Endothelial cell of umbilical vein (primary cell): ENCODE measurements around the gene ARHGAP45. TPM values are rescaled to one million over a fixed set of nuclear protein-coding genes. Genes with fewer than 3 reads are reported as not detected.

Source experiments
- BruUV-seq: library from RNA; stranded (reverse); fragments of 400-500 nt; replicated peaks from 2 replicates; lab custom pipeline; 2021; lab: Mats Ljungman, UMichigan
- CTCF ChIA-PET: fragments of 300-600, 350-600 bp; sonication (Branson Sonifier 250); formaldehyde crosslinking; loops from one replicate; lab custom pipeline; 2021; ENCODE audit warnings: antibody characterized with exemption, inconsistent platforms; lab: Charles Lee
- POLR2A ChIA-PET: fragments of 300-600, 350-600 bp; sonication (Branson Sonifier 250); formaldehyde crosslinking; loops from one replicate; lab custom pipeline; 2021; ENCODE audit warnings: antibody characterized with exemption, inconsistent platforms; lab: Charles Lee
- DNase-seq: peaks from one replicate; pipeline ENCODE4 v3.0.0-alpha.2; 2011; ENCODE audit warnings: low read depth, low spot score
- FAIRE-seq: peaks from 2 replicates; lab custom pipeline; 2011; peaks lifted over from hg19 to GRCh38; lab: Jason Lieb, UNC
- H2AFZ ChIP-seq: 2 replicates; pipeline ENCODE4 v1.6.0; 2012; ENCODE audit warnings: low read depth, low read length, control low read depth, inconsistent platforms
- H3K27ac ChIP-seq: 2 replicates; pipeline ENCODE4 v1.5.1; 2011; ENCODE audit warnings: low read depth, mild to moderate bottlenecking, control low read depth, low read length, moderate library complexity; ENCODE audit not compliant: insufficient read depth
- H3K27me3 ChIP-seq, 2 experiments: 2 replicates each; pipeline versions ENCODE4 v1.6.0 to v1.6.1; 2011; ENCODE audit warnings: low read length in 2 of 2, mixed read lengths in 1 of 2; ENCODE audit not compliant: control insufficient read depth in 2 of 2, insufficient read depth in 2 of 2
- H3K36me3 ChIP-seq, 2 experiments: 2 replicates in 1 of 2; 3 replicates in 1 of 2; pipeline ENCODE4 v1.5.1; 2011; ENCODE audit warnings: low read length in 2 of 2, mild to moderate bottlenecking in 1 of 2, moderate library complexity in 1 of 2; ENCODE audit not compliant: control insufficient read depth in 2 of 2, insufficient read depth in 2 of 2; ENCODE audit errors: extremely low read depth in 1 of 2
- H3K4me1 ChIP-seq: 3 replicates; pipeline ENCODE4 v1.5.1; 2011; ENCODE audit warnings: mild to moderate bottlenecking, low read length; ENCODE audit not compliant: control insufficient read depth, insufficient read depth; ENCODE audit errors: extremely low read depth
- H3K4me2 ChIP-seq: 2 replicates; pipeline ENCODE4 v1.6.1; 2011; ENCODE audit warnings: low read length, control low read depth, mixed read lengths; ENCODE audit not compliant: insufficient read depth
- H3K4me3 ChIP-seq, 3 experiments: fragments of 200-600 bp in 1 of 3; sonication (generic), shearing (Covaris generic) in 1 of 3; replicated peaks in 1 of 3; 2 replicates each; pipeline ENCODE4 v1.5.1; 2011 to 2016; ENCODE audit warnings: control low read depth in 3 of 3, low read length in 3 of 3, mild to moderate bottlenecking in 2 of 3, inconsistent platforms in 1 of 3, low read depth in 1 of 3, moderate library complexity in 1 of 3; ENCODE audit not compliant: insufficient read depth in 1 of 3
- H3K79me2 ChIP-seq: 2 replicates; pipeline ENCODE4 v1.6.0; 2012; ENCODE audit warnings: low read length, inconsistent platforms; ENCODE audit not compliant: control insufficient read depth, insufficient read depth
- H3K9ac ChIP-seq: replicated peaks from 2 replicates; pipeline ENCODE3; 2011; ENCODE audit warnings: low read length, control low read depth; ENCODE audit not compliant: insufficient read depth; ENCODE audit errors: extremely low read depth
- H3K9me1 ChIP-seq: replicated peaks from 3 replicates; pipeline ENCODE4 v1.6.0; 2011; ENCODE audit warnings: mild to moderate bottlenecking, low read length; ENCODE audit not compliant: control insufficient read depth, insufficient read depth; ENCODE audit errors: extremely low read depth
- H3K9me3 ChIP-seq: replicated peaks from 2 replicates; pipeline ENCODE4 v1.5.1; 2012; ENCODE audit warnings: low read length, inconsistent platforms; ENCODE audit not compliant: control insufficient read depth, insufficient read depth
- H4K20me1 ChIP-seq: replicated peaks from 2 replicates; pipeline ENCODE3; 2011; ENCODE audit warnings: mild to moderate bottlenecking, low read length; ENCODE audit not compliant: control insufficient read depth, insufficient read depth; ENCODE audit errors: extremely low read depth
- CTCF ChIP-seq, 2 donors: IDR thresholded peaks; 1 replicate in 1 of 2; 2 replicates in 1 of 2; pipeline ENCODE4 v1.5.1; 2011; ENCODE audit warnings: low read length in 2 of 2, mild to moderate bottlenecking in 2 of 2, moderate library complexity in 2 of 2, control low read depth in 1 of 2, inconsistent platforms in 1 of 2, low read depth in 1 of 2; ENCODE audit not compliant: insufficient read depth in 1 of 2; ENCODE audit errors: extremely low read depth in 1 of 2
- EZH2 ChIP-seq: IDR thresholded peaks from 2 replicates; pipeline ENCODE4 v1.6.1; 2012; ENCODE audit warnings: borderline replicate concordance, low read depth, mild to moderate bottlenecking, moderate library complexity, low read length, inconsistent platforms; ENCODE audit not compliant: severe bottlenecking
- FOS ChIP-seq: IDR thresholded peaks from 2 replicates; pipeline ENCODE4 v1.6.1; 2011; ENCODE audit warnings: mild to moderate bottlenecking, low read length, moderate library complexity, borderline replicate concordance; ENCODE audit not compliant: insufficient read depth
- JUN ChIP-seq: IDR thresholded peaks from 2 replicates; pipeline ENCODE4 v1.6.1; 2011; ENCODE audit warnings: borderline replicate concordance, low read depth; ENCODE audit not compliant: insufficient read length, insufficient read depth
- MAX ChIP-seq: IDR thresholded peaks from 2 replicates; pipeline ENCODE4 v1.6.1; 2011; ENCODE audit not compliant: insufficient read depth, insufficient read length
- MYC ChIP-seq: IDR thresholded peaks from one replicate; pipeline ENCODE4 v1.6.1; 2011; ENCODE audit warnings: mild to moderate bottlenecking, low read depth, low read length
- POLR2A ChIP-seq: IDR thresholded peaks from 2 replicates; pipeline ENCODE4 v1.6.1; 2012; ENCODE audit warnings: low read depth, mild to moderate bottlenecking, control low read depth, low read length
- POLR2AphosphoS5 ChIP-seq: IDR thresholded peaks from 2 replicates; pipeline ENCODE4 v1.6.1; 2012; ENCODE audit warnings: low read depth, mild to moderate bottlenecking, control low read depth, low read length, moderate library complexity; ENCODE audit not compliant: insufficient read depth
- dilution Hi-C: fragments of 300-500 bp; cut with MboI; formaldehyde crosslinking; loops from one replicate; pipeline ENCODE4 v1.15.0; 2019; ENCODE audit warnings: low sequenced_read_pairs; ENCODE audit not compliant: extremely low pct_ligation_motif_present
- intact Hi-C: fragments of 100-400 bp; cut with micrococcal nuclease; formaldehyde crosslinking; loops from one replicate; pipeline ENCODE4 v1.10.0; 2022
- polyA plus RNA-seq, 4 experiments: library from polyadenylated mRNA; depleted of rRNA in 3 of 4; stranded (reverse) in 3 of 4; unstranded in 1 of 4; fragments of >200 nt; gene quantifications; 2 replicates each; pipeline versions ENCODE4 v1.2.1 to v1.2.3, GENCODE V29; 2011 to 2012; ENCODE audit warnings: missing spikeins in 1 of 4
- total RNA-seq: library from RNA; stranded (reverse); gene quantifications from 2 replicates; pipeline ENCODE4 v1.2.3, GENCODE V29; 2021

Gene ARHGAP45
- total and polyA plus RNA-seq, 2 donors (not counting 3 experiments of a cell fraction or from before 2014, with no cell fraction given): 7.5 to 10.4 TPM

GRCh38 chr19:1097810-1098176, 30.8 kb downstream of the ARHGAP45 start:
- intact Hi-C loops: no loop called here

More at GRCh38 chr19:1097810-1098176, 30.8 kb downstream of the ARHGAP45 start:
- peaks cover 20% of the 10 kb centered on the region for H3K79me2 ChIP-seq
- H2AFZ ChIP-seq: no peak overlapping the region
- FAIRE-seq (no peak), DNase-seq (no peak)
- no peaks in the 10 kb centered on the region for H4K20me1 ChIP-seq
- no peak for TF ChIP-seq CTCF (IDR thresholded peaks at IDR 0.05; ENCODE audit: extremely low read depth in 1 of 2, insufficient read depth in 1 of 2, low read depth in 1 of 2, low read length in 2 of 2)
- TF ChIP-seq POLR2AphosphoS5: no peak
- no peak for TF ChIP-seq EZH2
- no peak for TF ChIP-seq MYC
- TF ChIP-seq JUN: no peak
- no peak for TF ChIP-seq FOS
- no peak for TF ChIP-seq POLR2A
- TF ChIP-seq MAX: no peak
- ChIA-PET CTCF (no interaction called here), POLR2A (no interaction called here)
- H3K9ac ChIP-seq: no peak overlapping the region
- no peaks in the 10 kb centered on the region for H3K9me1 ChIP-seq
- H3K27ac ChIP-seq: no peak overlapping the region
- no peaks in the 10 kb centered on the region for H3K36me3 ChIP-seq
- no peak overlapping the region for H3K4me2 ChIP-seq
- no peak overlapping the region for H3K4me3 ChIP-seq
- no peaks in the 10 kb centered on the region for H3K27me3 ChIP-seq
- H3K4me1 ChIP-seq: peaks cover 29% of the 10 kb centered on the region
- H3K9me3 ChIP-seq: peaks cover 2% of the 10 kb centered on the region
- dilution Hi-C loops: no loop called here
- no TSS peak for BruUV-seq
